CD14-positive monocyte (primary cell): ENCODE measurements around the gene CHRM5. TPM values are rescaled to one million over a fixed set of nuclear protein-coding genes. Genes with fewer than 3 reads are reported as not detected.

Source experiments
- DNase-seq, 3 donors: peaks; one replicate each; pipeline ENCODE4 v3.0.0-alpha.2; 2011 to 2022
- H2AFZ ChIP-seq: 2 replicates; pipeline ENCODE4 v1.6.0; 2012; ENCODE audit warnings: mild to moderate bottlenecking, low read depth, low read length, inconsistent platforms; ENCODE audit not compliant: insufficient read depth, poor library complexity, severe bottlenecking
- H3K27ac ChIP-seq, 2 donors: 1 replicate in 1 of 2; 2 replicates in 1 of 2; pipeline ENCODE4 v1.5.1; 2012 to 2013; ENCODE audit warnings: low read length in 2 of 2, control low read depth in 1 of 2, inconsistent platforms in 1 of 2, low read depth in 1 of 2, mild to moderate bottlenecking in 1 of 2
- H3K27me3 ChIP-seq, 2 donors: one replicate each; pipeline versions ENCODE4 v1.6.0 to v1.6.1; 2011 to 2013; ENCODE audit warnings: low read length in 2 of 2; ENCODE audit not compliant: control insufficient read depth in 2 of 2, insufficient read depth in 2 of 2
- H3K36me3 ChIP-seq, 2 donors: replicated peaks in 1 of 2; 1 replicate in 1 of 2; 2 replicates in 1 of 2; pipeline versions ENCODE4 v1.5.1 to v1.6.1; 2012 to 2013; ENCODE audit warnings: low read length in 2 of 2, control low read depth in 1 of 2, inconsistent platforms in 1 of 2, mild to moderate bottlenecking in 1 of 2; ENCODE audit not compliant: insufficient read depth in 2 of 2, control insufficient read depth in 1 of 2
- H3K4me1 ChIP-seq, 2 donors: 1 replicate in 1 of 2; 2 replicates in 1 of 2; pipeline versions ENCODE4 v1.5.1 to v1.6.1; 2012 to 2013; ENCODE audit warnings: low read length in 2 of 2, control low read depth in 1 of 2, inconsistent platforms in 1 of 2, mild to moderate bottlenecking in 1 of 2, moderate library complexity in 1 of 2; ENCODE audit not compliant: insufficient read depth in 2 of 2, control insufficient read depth in 1 of 2
- H3K4me2 ChIP-seq: replicated peaks from 2 replicates; pipeline ENCODE3; 2012; ENCODE audit warnings: low read length, moderate library complexity, mild to moderate bottlenecking; ENCODE audit not compliant: poor library complexity, severe bottlenecking; ENCODE audit errors: extremely low read depth
- H3K4me3 ChIP-seq, 3 experiments: fragments of 200-600 bp in 1 of 3; sonication (generic) in 1 of 3; replicated peaks in 1 of 3; 1 replicate in 2 of 3; 2 replicates in 1 of 3; pipeline ENCODE4 v1.5.1; 2011 to 2013; ENCODE audit warnings: low read length in 3 of 3, mild to moderate bottlenecking in 3 of 3, control low read depth in 2 of 3, low read depth in 2 of 3, inconsistent platforms in 1 of 3, moderate library complexity in 1 of 3
- H3K79me2 ChIP-seq: 2 replicates; pipeline ENCODE4 v1.6.0; 2012; ENCODE audit warnings: mild to moderate bottlenecking, control low read depth, inconsistent platforms, low read length, moderate library complexity; ENCODE audit not compliant: insufficient read depth
- H3K9ac ChIP-seq: 2 replicates; pipeline ENCODE4 v1.6.0; 2017; ENCODE audit warnings: low read length, mild to moderate bottlenecking; ENCODE audit not compliant: insufficient read depth, poor library complexity, severe bottlenecking
- H3K9me3 ChIP-seq, 2 donors: replicated peaks in 1 of 2; 1 replicate in 1 of 2; 2 replicates in 1 of 2; pipeline versions ENCODE4 v1.5.1 to v1.6.1; 2012 to 2013; ENCODE audit warnings: low read length in 2 of 2, control low read depth in 1 of 2; ENCODE audit not compliant: control insufficient read depth in 1 of 2, insufficient read depth in 1 of 2
- H4K20me1 ChIP-seq: 2 replicates; pipeline ENCODE4 v1.6.0; 2012; ENCODE audit warnings: mild to moderate bottlenecking, low read length, control low read depth, moderate library complexity; ENCODE audit not compliant: insufficient read depth
- H3K27ac Mint-ChIP-seq, 7 donors: one replicate each; pipeline ENCODE4 v1.8.0; 2020; ENCODE audit warnings: mild to moderate bottlenecking in 7 of 7, mixed read lengths in 7 of 7, moderate library complexity in 6 of 7, inconsistent platforms in 2 of 7
- H3K27me3 Mint-ChIP-seq, 3 donors: one replicate each; pipeline ENCODE4 v1.8.0; 2021 to 2022; ENCODE audit warnings: low read depth in 3 of 3, mild to moderate bottlenecking in 3 of 3, mixed read lengths in 3 of 3, moderate library complexity in 3 of 3, inconsistent platforms in 1 of 3
- H3K36me3 Mint-ChIP-seq, 2 donors: one replicate each; pipeline ENCODE4 v1.8.0; 2020; ENCODE audit warnings: mixed read lengths in 2 of 2, inconsistent platforms in 1 of 2, mild to moderate bottlenecking in 1 of 2
- H3K4me1 Mint-ChIP-seq: one replicate; pipeline ENCODE4 v1.8.0; 2020; ENCODE audit warnings: mild to moderate bottlenecking, mixed read lengths
- H3K4me3 Mint-ChIP-seq, 2 donors: one replicate each; pipeline ENCODE4 v1.8.0; 2020; ENCODE audit warnings: mild to moderate bottlenecking in 2 of 2, mixed read lengths in 2 of 2, moderate library complexity in 1 of 2
- H3K9me3 Mint-ChIP-seq, 7 donors: one replicate each; pipeline ENCODE4 v1.8.0; 2020 to 2022; ENCODE audit warnings: mixed read lengths in 7 of 7, mild to moderate bottlenecking in 6 of 7, moderate library complexity in 6 of 7, inconsistent platforms in 2 of 7
- WGBS: methylation state at CpG from one replicate; pipeline ENCODE4 v1.1.5; 2013; ENCODE audit warnings: missing lambda C conversion rate; ENCODE audit not compliant: insufficient coverage; 5-methylcytosine and 5-hydroxymethylcytosine counted together
- intact Hi-C, 2 donors: fragments of 100-400 bp; cut with micrococcal nuclease; formaldehyde crosslinking; loops; one replicate each; pipeline versions ENCODE4 v1.15.0 to v1.15.1; 2023
- polyA plus RNA-seq, 3 donors: library from polyadenylated mRNA; depleted of rRNA in 1 of 3; unstranded in 2 of 3; stranded (reverse) in 1 of 3; fragments of 300-500 nt in 2 of 3; fragments of >200 nt in 1 of 3; fragmentation: Illumina TruSeq in 2 of 3; gene quantifications; 1 replicate in 2 of 3; 2 replicates in 1 of 3; pipeline ENCODE4 v1.2.3, GENCODE V29; 2012 to 2021
- TF ChIP-seq, protein P1 (sequence below): fragments of 200-600 bp; IDR thresholded peaks from one replicate; pipeline ENCODE4 v1.8.0; 2022; ENCODE audit warnings: antibody characterized with exemption, mild to moderate bottlenecking

Gene CHRM5
- polyA plus RNA-seq, 3 donors, result not detected

DNA sequence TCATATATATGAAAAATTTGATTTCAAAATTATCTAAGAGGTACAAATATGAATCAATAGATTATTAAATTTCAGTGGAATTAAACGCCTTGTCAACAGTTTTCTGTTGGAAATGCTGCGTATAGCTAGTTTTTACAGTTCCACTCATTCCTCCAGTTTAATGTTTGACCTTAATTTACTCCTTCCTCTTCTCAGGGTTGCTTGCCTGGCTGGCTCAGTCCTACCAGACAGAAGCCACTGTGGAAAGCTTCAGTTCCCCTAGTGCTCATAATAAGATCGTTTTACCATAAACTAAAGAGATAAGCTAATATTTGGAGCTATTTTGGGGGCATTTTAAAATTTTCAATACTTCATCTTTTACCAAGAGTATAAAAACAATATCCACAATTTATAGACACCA, 110.6 kb downstream of the CHRM5 start:
- no CpG with 5 or more reads among the region's 3 CpGs for WGBS
- DNase-seq, result no peak

DNA sequence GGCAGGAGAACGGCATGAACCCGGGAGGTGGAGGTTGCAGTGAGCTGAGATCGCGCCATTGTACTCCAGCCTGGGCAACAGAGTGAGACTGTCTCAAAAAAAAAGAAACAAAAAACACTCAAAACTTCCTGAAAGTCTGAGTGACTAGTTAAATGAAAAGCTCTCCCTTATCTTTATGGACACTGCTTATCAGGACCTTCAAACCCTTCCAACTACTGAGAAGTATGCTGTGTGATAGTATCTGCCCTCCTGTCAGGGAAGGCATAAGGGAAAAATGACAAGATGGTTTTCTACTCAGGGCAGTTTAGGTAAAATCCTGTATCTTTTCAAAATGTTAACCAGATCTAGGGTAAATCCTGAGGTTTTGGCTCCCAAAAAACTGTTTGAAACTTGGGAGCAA, 111.6 kb downstream of the CHRM5 start:
- Histone ChIP-seq H3K4me2 (no peak overlapping the region), H3K9me3 (peaks cover 4 to 8% of the 10 kb centered on the region in 2 donors), H3K9ac (no peak overlapping the region), H3K4me1 (no peaks in the 10 kb centered on the region), H3K27me3 (no peaks in the 10 kb centered on the region), H3K36me3 (peaks cover 16 to 19% of the 10 kb centered on the region in 2 donors), H2AFZ (no peak overlapping the region), H3K4me3 (no peak overlapping the region), H3K79me2 (no peaks in the 10 kb centered on the region), H4K20me1 (no peaks in the 10 kb centered on the region), H3K27ac (no peak overlapping the region)
- Mint-ChIP-seq H3K9me3 (peaks cover 0 to 11% (median 9%) of the 10 kb centered on the region in 7 donors), H3K27me3 (peaks cover 0 to 1% (median 1%) of the 10 kb centered on the region in 3 donors), H3K27ac (no peak overlapping the region), H3K4me1 (no peaks in the 10 kb centered on the region), H3K36me3 (peaks cover 14 to 31% of the 10 kb centered on the region in 2 donors), H3K4me3 (no peak overlapping the region)
- TF ChIP-seq, protein P1, sequence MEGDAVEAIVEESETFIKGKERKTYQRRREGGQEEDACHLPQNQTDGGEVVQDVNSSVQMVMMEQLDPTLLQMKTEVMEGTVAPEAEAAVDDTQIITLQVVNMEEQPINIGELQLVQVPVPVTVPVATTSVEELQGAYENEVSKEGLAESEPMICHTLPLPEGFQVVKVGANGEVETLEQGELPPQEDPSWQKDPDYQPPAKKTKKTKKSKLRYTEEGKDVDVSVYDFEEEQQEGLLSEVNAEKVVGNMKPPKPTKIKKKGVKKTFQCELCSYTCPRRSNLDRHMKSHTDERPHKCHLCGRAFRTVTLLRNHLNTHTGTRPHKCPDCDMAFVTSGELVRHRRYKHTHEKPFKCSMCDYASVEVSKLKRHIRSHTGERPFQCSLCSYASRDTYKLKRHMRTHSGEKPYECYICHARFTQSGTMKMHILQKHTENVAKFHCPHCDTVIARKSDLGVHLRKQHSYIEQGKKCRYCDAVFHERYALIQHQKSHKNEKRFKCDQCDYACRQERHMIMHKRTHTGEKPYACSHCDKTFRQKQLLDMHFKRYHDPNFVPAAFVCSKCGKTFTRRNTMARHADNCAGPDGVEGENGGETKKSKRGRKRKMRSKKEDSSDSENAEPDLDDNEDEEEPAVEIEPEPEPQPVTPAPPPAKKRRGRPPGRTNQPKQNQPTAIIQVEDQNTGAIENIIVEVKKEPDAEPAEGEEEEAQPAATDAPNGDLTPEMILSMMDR, result no peak
- no CpG with 5 or more reads among the region's 4 CpGs for WGBS
- DNase-seq, result no peak
- intact Hi-C loops, result no loop called here

More for the DNA sequence above, 110.6 kb downstream of the CHRM5 start:
- H3K4me2 ChIP-seq, result no peak overlapping the region
- no peak overlapping the region for H3K27ac Mint-ChIP-seq
- peaks cover 0 to 1% (median 1%) of the 10 kb centered on the region in 3 donors for H3K27me3 Mint-ChIP-seq
- H3K36me3 Mint-ChIP-seq, result peaks cover 9 to 23% of the 10 kb centered on the region in 2 donors
- TF ChIP-seq, protein P1, result no peak
- H3K79me2 ChIP-seq, result no peaks in the 10 kb centered on the region
- H3K4me3 ChIP-seq, result no peak overlapping the region
- no peaks in the 10 kb centered on the region for H3K27me3 ChIP-seq
- H3K4me3 Mint-ChIP-seq, result no peak overlapping the region
- no peaks in the 10 kb centered on the region for H3K4me1 Mint-ChIP-seq
- H3K36me3 ChIP-seq, result peaks cover 8 to 9% of the 10 kb centered on the region in 2 donors
- H2AFZ ChIP-seq, result no peak overlapping the region
- intact Hi-C loops, result no loop called here
- H3K27ac ChIP-seq, result no peak overlapping the region
- no peak overlapping the region for H3K9ac ChIP-seq
- H3K9me3 ChIP-seq, result peaks cover 8% of the 10 kb centered on the region in 2 donors
- peaks cover 0 to 15% (median 13%) of the 10 kb centered on the region in 7 donors for H3K9me3 Mint-ChIP-seq
- no peaks in the 10 kb centered on the region for H4K20me1 ChIP-seq
- H3K4me1 ChIP-seq, result no peaks in the 10 kb centered on the region
